ENCODE data around the gene LLGL2.

LLGL2 gene

DNA sequence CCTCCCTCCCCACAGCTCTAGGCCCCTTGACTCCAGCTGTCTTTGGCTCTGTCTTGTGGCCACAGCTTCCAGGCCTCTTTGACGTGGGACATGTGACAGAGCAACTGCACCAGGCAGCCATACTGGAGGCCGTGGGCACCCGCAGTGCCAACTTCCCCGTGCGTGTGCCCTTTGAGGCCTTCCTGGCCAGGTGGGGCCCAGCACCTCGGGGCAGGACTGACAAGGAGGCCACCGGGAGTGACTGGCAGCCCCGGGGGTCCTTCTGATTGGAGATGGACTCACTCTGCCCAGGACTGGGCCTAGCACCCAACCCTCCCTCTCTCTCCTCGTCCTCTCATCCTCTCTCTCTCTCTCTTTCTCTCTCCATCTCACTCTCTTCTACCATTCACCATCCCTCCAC, 77.6 kb downstream of the LLGL2 start:
- no peak for FAIRE-seq
- DNase-seq (ENCODE audit: insufficient read length, low spot score), result no peak
- TF ChIP-seq, protein P1, sequence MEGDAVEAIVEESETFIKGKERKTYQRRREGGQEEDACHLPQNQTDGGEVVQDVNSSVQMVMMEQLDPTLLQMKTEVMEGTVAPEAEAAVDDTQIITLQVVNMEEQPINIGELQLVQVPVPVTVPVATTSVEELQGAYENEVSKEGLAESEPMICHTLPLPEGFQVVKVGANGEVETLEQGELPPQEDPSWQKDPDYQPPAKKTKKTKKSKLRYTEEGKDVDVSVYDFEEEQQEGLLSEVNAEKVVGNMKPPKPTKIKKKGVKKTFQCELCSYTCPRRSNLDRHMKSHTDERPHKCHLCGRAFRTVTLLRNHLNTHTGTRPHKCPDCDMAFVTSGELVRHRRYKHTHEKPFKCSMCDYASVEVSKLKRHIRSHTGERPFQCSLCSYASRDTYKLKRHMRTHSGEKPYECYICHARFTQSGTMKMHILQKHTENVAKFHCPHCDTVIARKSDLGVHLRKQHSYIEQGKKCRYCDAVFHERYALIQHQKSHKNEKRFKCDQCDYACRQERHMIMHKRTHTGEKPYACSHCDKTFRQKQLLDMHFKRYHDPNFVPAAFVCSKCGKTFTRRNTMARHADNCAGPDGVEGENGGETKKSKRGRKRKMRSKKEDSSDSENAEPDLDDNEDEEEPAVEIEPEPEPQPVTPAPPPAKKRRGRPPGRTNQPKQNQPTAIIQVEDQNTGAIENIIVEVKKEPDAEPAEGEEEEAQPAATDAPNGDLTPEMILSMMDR (IDR thresholded peaks at IDR 0.05; ENCODE audit: insufficient read depth, missing control alignments), result no peak

- TF ChIP-seq, protein P1 (IDR thresholded peaks at IDR 0.05; ENCODE audit: insufficient read depth, missing control alignments), result no peak
- DNase-seq (ENCODE audit: insufficient read length, low spot score) (no peak), FAIRE-seq (no peak)
Measured at GRCh38 chr17:75604034-75604695, 78.7 kb downstream of the LLGL2 start.

DNA sequence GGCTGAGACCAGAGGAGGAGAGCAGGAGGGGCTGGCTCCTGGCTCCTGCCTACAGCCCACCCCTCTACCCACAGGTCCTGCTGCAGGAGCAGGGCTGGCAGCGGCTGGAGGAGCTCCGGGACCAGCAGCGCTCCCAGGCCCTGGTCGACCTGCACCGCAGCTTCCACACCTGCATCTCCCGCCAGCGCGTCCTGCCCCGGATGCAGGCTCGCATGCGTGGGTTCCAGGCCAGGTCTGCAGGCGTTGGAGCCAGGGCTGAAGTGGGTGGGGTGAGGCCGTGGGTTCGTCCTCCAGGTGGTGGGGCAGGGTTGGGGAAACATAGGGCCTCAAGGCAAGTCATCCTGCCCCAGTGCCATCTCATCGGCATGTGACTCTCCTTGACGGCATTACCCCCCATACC, 80.3 kb downstream of the LLGL2 start:
- TF ChIP-seq, protein P1 (IDR thresholded peaks at IDR 0.05; ENCODE audit: insufficient read depth, missing control alignments), result no peak
- FAIRE-seq (no peak), DNase-seq (ENCODE audit: insufficient read length, low spot score) (no peak)

DNA sequence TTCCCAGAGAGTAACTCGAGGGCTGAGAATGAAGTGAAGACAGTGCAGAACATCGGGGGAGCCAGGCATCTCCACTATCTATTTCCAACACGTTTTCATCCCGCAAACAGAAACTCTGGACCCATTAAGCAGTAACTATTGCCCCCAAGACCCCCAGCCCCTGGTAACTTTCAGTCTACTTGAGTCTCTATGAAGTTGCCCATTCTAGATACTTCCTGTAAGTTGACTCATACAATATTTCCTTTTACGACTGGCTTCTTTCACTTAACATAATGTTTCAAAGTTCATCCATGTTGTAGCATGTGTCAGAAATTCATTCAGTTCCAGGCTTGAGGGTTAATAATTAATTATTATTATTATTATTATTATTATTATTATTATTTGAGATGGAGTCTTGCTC, 81.6 kb downstream of the LLGL2 start:
- TF ChIP-seq, protein P1 (IDR thresholded peaks at IDR 0.05; ENCODE audit: insufficient read depth, missing control alignments), result no peak
- no peak for FAIRE-seq
- no peak for DNase-seq (ENCODE audit: insufficient read length, low spot score)

DNA sequence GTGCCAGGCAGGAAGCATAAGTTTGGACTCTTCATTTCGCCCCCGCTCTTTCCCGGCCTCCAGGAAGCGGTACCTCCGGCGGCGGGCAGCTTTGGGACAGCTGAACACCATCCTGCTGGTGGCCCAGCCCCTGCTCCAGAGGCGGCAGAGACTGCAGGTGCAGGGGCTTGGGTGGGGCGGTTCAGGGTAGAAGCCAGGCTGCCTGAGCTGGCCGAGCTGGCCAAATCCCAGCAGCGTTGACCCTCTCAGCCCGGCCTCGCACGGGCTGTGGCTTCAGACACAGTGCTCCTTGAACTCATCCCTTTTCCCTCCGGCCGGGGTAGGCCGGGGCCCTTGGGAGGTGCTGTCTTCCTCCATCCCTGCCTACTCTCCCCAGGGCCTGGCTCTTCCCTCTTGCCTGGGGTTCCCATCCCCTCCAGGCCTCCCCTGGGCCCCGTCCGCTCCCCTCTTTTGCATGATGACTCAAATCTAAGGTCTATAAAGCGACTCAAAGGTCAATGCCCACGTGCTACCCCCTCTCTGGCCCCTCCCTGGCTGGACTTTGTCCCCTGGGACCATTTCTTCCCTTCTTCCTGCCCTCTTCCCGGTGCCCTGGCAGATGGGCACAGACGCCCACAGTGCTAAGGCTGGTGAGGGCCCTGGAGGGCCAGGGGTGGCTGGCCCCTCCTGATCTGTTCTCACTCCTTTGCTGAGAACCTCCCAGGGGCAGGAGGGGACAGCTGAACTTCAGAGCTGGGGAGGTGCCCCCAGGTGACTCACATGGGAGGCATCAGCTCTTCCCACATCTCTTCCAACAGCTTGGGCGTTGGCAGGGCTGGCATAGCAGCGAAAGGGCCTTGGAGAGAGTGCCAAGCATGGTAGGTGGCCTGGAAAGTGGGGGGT, 84.8 kb downstream of the LLGL2 start:
- TF ChIP-seq, protein P1 (IDR thresholded peaks at IDR 0.05; ENCODE audit: insufficient read depth, missing control alignments), result no peak
- no peak for DNase-seq (ENCODE audit: insufficient read length, low spot score)
- FAIRE-seq, result no peak

DNA sequence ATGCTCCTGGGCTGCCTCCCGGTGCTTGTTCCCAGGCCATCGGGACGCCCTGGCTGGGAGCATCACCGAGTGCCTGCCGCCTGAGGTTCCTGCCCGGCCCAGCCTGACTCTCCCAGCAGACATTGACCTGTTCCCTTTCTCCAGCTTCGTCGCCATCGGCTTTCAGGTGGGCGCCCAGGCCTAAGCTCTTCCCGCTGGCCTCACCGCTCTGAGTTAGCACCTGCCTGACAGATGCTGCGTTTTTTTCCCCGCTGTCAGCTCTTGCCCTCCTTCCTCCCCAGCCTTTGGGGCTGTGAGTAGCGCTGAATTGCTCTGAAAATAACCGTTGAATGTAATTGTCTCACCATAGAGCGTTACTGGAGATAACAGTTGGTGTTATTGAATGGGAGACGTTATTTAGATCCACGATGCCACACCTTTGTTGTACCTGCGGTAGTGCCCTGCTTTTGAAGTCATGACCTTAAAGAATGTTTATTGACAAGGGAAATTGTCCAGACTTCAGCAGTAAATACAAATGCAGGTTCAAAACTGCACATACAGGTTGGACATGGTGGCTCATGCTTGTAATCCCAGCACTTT, 86.4 kb downstream of the LLGL2 start:
- FAIRE-seq, result no peak
- TF ChIP-seq, protein P1 (IDR thresholded peaks at IDR 0.05; ENCODE audit: insufficient read depth, missing control alignments), result no peak
- no peak for DNase-seq (ENCODE audit: insufficient read length, low spot score)

Data from D721Med (cell line).